ENCODE measurements around the gene PPP3R1.

DNA sequence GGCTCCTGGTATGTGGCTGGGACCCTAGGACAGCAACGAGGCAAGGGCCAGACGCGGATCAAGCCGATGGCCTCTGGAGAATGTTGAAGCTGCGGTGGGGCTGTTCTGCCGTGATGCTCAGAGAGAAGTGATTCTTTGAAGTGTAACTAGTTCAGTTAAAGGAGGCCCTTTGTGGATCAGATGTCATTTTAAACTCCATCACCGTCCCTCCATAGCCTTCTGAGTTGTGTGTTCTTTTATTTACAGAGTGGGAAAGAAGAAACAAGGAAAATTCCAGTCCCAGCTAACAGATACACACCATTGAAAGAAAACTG lies 94.2 kb downstream of the PPP3R1 start:
- TF ChIP-seq, protein P1, sequence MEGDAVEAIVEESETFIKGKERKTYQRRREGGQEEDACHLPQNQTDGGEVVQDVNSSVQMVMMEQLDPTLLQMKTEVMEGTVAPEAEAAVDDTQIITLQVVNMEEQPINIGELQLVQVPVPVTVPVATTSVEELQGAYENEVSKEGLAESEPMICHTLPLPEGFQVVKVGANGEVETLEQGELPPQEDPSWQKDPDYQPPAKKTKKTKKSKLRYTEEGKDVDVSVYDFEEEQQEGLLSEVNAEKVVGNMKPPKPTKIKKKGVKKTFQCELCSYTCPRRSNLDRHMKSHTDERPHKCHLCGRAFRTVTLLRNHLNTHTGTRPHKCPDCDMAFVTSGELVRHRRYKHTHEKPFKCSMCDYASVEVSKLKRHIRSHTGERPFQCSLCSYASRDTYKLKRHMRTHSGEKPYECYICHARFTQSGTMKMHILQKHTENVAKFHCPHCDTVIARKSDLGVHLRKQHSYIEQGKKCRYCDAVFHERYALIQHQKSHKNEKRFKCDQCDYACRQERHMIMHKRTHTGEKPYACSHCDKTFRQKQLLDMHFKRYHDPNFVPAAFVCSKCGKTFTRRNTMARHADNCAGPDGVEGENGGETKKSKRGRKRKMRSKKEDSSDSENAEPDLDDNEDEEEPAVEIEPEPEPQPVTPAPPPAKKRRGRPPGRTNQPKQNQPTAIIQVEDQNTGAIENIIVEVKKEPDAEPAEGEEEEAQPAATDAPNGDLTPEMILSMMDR (conservative IDR thresholded peaks at IDR 0.05; ENCODE audit: low read length), result no peak
- no peak for TF ChIP-seq EZH2phosphoT487 (IDR thresholded peaks at IDR 0.05; ENCODE audit: borderline replicate concordance)
